Glutamatergic neuron (in vitro differentiated cells): ENCODE results near the gene KMT2A. TPM values are rescaled to one million over a fixed set of nuclear protein-coding genes. Genes with fewer than 3 reads are reported as not detected.
A peak's percentile ranks its signal among the peaks of the same experiment; 100 is the strongest.

ENCODE experiments used
- DNase-seq: peaks from one replicate; pipeline ENCODE4 v3.0.0; 2022
- H3K27ac Mint-ChIP-seq: one replicate; pipeline ENCODE4 v1.8.0; 2020; ENCODE audit warnings: mild to moderate bottlenecking, mixed read lengths, inconsistent platforms; ENCODE audit not compliant: unreplicated experiment
- H3K27me3 Mint-ChIP-seq: one replicate; pipeline ENCODE4 v1.8.0; 2020; ENCODE audit warnings: mild to moderate bottlenecking, moderate library complexity, mixed read lengths, inconsistent platforms; ENCODE audit not compliant: unreplicated experiment
- H3K36me3 Mint-ChIP-seq: one replicate; pipeline ENCODE4 v1.8.0; 2020; ENCODE audit warnings: mild to moderate bottlenecking, mixed read lengths, inconsistent platforms; ENCODE audit not compliant: unreplicated experiment
- H3K4me1 Mint-ChIP-seq: one replicate; pipeline ENCODE4 v1.8.0; 2020; ENCODE audit warnings: mild to moderate bottlenecking, low read depth, mixed read lengths, inconsistent platforms; ENCODE audit not compliant: unreplicated experiment
- H3K4me3 Mint-ChIP-seq: one replicate; pipeline ENCODE4 v1.8.0; 2020; ENCODE audit warnings: mild to moderate bottlenecking, mixed read lengths, inconsistent platforms; ENCODE audit not compliant: unreplicated experiment
- H3K9me3 Mint-ChIP-seq: one replicate; pipeline ENCODE4 v1.8.0; 2020; ENCODE audit warnings: mild to moderate bottlenecking, moderate library complexity, mixed read lengths, inconsistent platforms; ENCODE audit not compliant: unreplicated experiment
- CTCF ChIP-seq: fragments of 200-600 bp; sonication (generic); IDR thresholded peaks from one replicate; pipeline ENCODE4 v1.5.0; 2021; ENCODE audit not compliant: partially characterized antibody, unreplicated experiment
- total RNA-seq: library from RNA; stranded (reverse); fragmentation: NEBNext Ultra II Directional; extraction: Animal tissue kit (Norgen Biotek cat#: 25700); gene quantifications from one replicate; pipeline ENCODE4 v1.2.1, GENCODE V29; 2021; ENCODE audit not compliant: unreplicated experiment

KMT2A gene
- total RNA-seq, 1 donor from 2014 or later: 132 TPM

DNA sequence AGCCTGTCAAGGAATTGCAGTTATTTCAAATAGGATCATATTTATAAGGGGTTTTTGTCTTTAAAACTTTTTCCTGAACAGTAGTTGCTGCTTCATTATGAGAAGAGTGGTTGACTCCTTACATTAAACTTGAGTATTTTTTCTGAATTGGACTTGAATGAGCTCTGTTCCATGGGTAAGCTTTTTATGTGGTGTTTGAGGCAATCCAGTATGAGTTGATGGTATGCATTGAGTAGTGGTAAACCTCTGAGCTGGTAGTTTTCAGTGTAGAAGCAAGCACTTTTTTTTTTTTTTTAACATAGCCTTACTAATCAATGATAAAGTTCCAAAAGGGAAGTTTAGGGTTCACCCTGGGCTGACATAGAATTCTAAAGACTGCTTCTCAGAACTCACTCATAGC is 3.4 kb downstream of the KMT2A start:
- peaks cover 6% of the 10 kb centered on the region for H3K9me3 Mint-ChIP-seq
- H3K4me3 Mint-ChIP-seq: peak overlapping the region; percentile 95

GRCh38 chr11:118441770-118442275 is 5.5 kb downstream of the KMT2A start:
- DNase-seq: no peak
- H3K27me3 Mint-ChIP-seq: peaks cover 7% of the 10 kb centered on the region
- H3K36me3 Mint-ChIP-seq: no peaks in the 10 kb centered on the region
- peaks cover 2% of the 10 kb centered on the region for H3K9me3 Mint-ChIP-seq
- TF ChIP-seq CTCF: no peak
- H3K4me3 Mint-ChIP-seq: peak overlapping the region; percentile 56
- peaks cover 40% of the 10 kb centered on the region for H3K4me1 Mint-ChIP-seq
- H3K27ac Mint-ChIP-seq: no peak overlapping the region

More for the DNA sequence above, 3.4 kb downstream of the KMT2A start:
- Mint-ChIP-seq H3K36me3 (no peaks in the 10 kb centered on the region), H3K27me3 (peaks cover 9% of the 10 kb centered on the region), H3K4me1 (peaks cover 40% of the 10 kb centered on the region), H3K27ac (no peak overlapping the region)
- TF ChIP-seq CTCF: no peak
- no peak for DNase-seq

GRCh38 chr11:118442301-118442700 is 6.0 kb downstream of the KMT2A start:
- H3K36me3 Mint-ChIP-seq: no peaks in the 10 kb centered on the region
- TF ChIP-seq CTCF: no peak
- H3K4me1 Mint-ChIP-seq: peaks cover 40% of the 10 kb centered on the region
- no peak overlapping the region for H3K27ac Mint-ChIP-seq
- no peak for DNase-seq
- H3K4me3 Mint-ChIP-seq: peak overlapping the region; percentile 56
- H3K9me3 Mint-ChIP-seq: peaks cover 2% of the 10 kb centered on the region
- peaks cover 4% of the 10 kb centered on the region for H3K27me3 Mint-ChIP-seq

GRCh38 chr11:118442908-118443589 is 6.8 kb downstream of the KMT2A start:
- peaks cover under 1% of the 10 kb centered on the region for H3K9me3 Mint-ChIP-seq
- H3K27me3 Mint-ChIP-seq: peaks cover 2% of the 10 kb centered on the region
- TF ChIP-seq CTCF: no peak
- DNase-seq: no peak
- H3K36me3 Mint-ChIP-seq: no peaks in the 10 kb centered on the region
- no peak overlapping the region for H3K27ac Mint-ChIP-seq
- peaks cover 40% of the 10 kb centered on the region for H3K4me1 Mint-ChIP-seq
- peak overlapping the region; percentile 48 for H3K4me3 Mint-ChIP-seq

DNA sequence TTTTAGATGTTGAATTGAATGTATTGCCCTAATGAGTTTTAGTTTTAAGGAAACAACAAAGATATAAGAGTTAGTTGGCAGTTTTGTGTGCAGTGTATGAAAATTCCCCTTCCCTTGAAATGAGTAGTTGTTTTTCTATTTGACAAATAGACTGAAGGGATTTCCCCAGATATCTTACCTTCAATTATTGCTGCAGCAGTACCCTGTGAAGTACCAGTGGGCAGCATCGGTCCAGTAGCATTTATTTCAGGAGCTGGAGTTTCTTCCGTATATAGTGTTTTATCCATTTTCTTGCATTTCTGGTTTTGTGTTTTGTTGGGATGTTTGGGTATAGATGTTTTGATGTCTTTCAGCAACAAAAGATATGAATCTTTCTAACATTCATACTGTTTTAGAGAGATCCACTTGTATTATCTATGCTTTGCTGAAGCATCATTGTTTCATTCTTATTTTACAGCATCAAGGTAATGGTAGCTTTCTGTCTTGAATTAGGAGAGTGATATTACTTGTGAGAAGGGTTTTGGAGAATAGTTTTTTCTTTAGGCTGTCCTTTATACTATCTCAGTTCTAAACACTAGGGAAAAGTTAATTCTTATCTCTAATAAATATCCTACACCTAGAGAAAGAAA is 7.4 kb downstream of the KMT2A start:
- Mint-ChIP-seq H3K4me3 (peak overlapping the region; percentile 48), H3K36me3 (no peaks in the 10 kb centered on the region), H3K27ac (no peak overlapping the region), H3K4me1 (peaks cover 40% of the 10 kb centered on the region), H3K9me3 (no peaks in the 10 kb centered on the region), H3K27me3 (peaks cover 2% of the 10 kb centered on the region)
- TF ChIP-seq CTCF: no peak
- no peak for DNase-seq
